ENCODE results near the gene BICD2.

BICD2 gene

DNA sequence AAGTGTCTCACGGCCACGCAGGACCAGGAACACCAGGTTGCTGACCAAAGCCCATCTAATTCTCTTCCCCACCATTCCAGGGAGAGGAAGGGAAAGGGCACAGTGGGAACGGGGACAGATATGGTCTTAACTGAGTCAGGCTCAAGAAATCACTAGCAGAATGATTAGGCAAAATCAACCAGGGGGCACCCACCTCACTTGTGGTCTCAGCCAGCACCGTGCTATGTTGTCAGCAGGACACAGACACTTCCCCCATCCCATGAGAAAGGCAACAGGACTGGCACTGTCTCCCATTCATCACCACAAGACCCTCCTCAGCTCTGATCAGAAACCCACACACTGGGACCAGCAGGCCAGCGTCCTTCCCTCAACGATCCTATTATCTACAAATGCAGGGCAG, 2.9 kb downstream of the BICD2 start:
- H3K27ac Mint-ChIP-seq: no peak overlapping the region
- no peaks in the 10 kb centered on the region for H3K36me3 Mint-ChIP-seq (ENCODE audit: low read depth)
- peaks cover 38% of the 10 kb centered on the region for H3K4me1 Mint-ChIP-seq
- H3K9me3 Mint-ChIP-seq: no peaks in the 10 kb centered on the region
- no peaks in the 10 kb centered on the region for H3K27me3 Mint-ChIP-seq (ENCODE audit: low read depth, poor library complexity)
- DNase-seq: no peak
- H3K4me3 Mint-ChIP-seq: peak overlapping the region; percentile 2
- TF ChIP-seq, protein P1, sequence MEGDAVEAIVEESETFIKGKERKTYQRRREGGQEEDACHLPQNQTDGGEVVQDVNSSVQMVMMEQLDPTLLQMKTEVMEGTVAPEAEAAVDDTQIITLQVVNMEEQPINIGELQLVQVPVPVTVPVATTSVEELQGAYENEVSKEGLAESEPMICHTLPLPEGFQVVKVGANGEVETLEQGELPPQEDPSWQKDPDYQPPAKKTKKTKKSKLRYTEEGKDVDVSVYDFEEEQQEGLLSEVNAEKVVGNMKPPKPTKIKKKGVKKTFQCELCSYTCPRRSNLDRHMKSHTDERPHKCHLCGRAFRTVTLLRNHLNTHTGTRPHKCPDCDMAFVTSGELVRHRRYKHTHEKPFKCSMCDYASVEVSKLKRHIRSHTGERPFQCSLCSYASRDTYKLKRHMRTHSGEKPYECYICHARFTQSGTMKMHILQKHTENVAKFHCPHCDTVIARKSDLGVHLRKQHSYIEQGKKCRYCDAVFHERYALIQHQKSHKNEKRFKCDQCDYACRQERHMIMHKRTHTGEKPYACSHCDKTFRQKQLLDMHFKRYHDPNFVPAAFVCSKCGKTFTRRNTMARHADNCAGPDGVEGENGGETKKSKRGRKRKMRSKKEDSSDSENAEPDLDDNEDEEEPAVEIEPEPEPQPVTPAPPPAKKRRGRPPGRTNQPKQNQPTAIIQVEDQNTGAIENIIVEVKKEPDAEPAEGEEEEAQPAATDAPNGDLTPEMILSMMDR (IDR thresholded peaks at IDR 0.05): no peak

DNA sequence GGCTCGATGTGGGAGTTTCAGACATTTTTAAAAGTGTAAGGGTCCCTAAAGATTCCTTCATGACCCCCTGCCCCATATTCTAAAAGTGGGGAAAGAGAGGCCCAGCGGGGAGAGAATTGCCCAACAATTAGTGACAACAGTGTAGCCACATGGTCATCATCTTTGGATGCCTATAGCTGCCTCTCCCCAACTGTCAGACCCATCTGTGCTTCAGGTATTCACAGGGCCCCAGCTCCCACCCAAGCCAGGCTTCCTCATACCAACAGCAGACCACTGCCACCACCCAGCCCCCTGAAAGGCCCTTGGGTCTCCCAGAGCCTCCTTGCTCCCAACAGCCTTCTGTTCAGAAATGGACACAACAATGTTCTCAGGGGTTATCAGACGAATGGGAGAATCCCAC, 4.1 kb downstream of the BICD2 start:
- H3K36me3 Mint-ChIP-seq (ENCODE audit: low read depth): peaks cover 6% of the 10 kb centered on the region
- no peak for DNase-seq
- TF ChIP-seq, protein P1 (IDR thresholded peaks at IDR 0.05): no peak
- no peak overlapping the region for H3K4me3 Mint-ChIP-seq
- H3K27ac Mint-ChIP-seq: no peak overlapping the region
- no peaks in the 10 kb centered on the region for H3K27me3 Mint-ChIP-seq (ENCODE audit: low read depth, poor library complexity)
- peaks cover 29% of the 10 kb centered on the region for H3K4me1 Mint-ChIP-seq
- peaks cover 6% of the 10 kb centered on the region for H3K9me3 Mint-ChIP-seq

DNA sequence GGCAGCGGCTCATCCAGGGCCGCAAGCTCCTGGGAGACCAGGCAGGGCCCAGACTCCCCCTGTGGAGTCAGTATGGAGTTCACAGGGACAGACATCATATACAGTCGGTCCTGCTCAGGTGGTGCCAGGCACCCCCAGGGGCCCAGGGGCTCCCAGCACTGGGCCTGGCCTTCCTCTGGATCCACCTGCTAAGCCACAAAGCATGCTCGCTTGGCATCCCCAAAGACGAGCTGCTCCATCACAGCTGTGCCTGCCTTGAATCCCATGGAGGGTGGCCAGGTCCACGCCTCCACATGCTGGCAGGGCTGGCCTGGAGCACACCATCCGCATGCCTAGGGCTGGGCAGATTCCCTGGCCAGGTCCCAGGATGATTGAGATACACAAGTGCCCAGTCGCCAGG, 4.6 kb downstream of the BICD2 start:
- TF ChIP-seq, protein P1 (IDR thresholded peaks at IDR 0.05): no peak
- Mint-ChIP-seq H3K4me3 (no peak overlapping the region), H3K36me3 (ENCODE audit: low read depth) (peaks cover 10% of the 10 kb centered on the region), H3K9me3 (peaks cover 10% of the 10 kb centered on the region), H3K4me1 (peaks cover 29% of the 10 kb centered on the region), H3K27me3 (ENCODE audit: low read depth, poor library complexity) (no peaks in the 10 kb centered on the region), H3K27ac (no peak overlapping the region)
- no peak for DNase-seq

DNA sequence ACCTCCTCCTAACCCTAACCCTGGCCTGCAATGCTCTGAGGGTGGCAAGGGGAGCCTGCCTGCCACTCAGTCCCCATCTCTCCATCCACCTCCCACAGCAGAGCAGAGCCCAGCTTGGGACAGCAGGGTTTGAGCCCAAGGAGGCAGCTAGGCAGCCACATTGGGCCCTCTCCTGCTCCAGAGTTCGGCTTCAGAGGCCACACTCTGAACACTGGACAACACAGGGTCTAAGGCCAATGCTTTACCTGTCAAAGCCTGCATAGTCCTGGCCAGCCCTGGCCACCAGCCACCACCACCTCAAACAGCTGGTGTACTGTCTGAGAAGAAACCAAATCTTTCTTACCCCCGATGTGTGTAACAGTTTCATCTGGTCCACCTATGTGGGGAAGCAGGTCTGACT, 5.2 kb downstream of the BICD2 start:
- no peak for DNase-seq
- no peaks in the 10 kb centered on the region for H3K27me3 Mint-ChIP-seq (ENCODE audit: low read depth, poor library complexity)
- peaks cover 16% of the 10 kb centered on the region for H3K36me3 Mint-ChIP-seq (ENCODE audit: low read depth)
- TF ChIP-seq, protein P1 (IDR thresholded peaks at IDR 0.05): no peak
- peaks cover 29% of the 10 kb centered on the region for H3K4me1 Mint-ChIP-seq
- no peak overlapping the region for H3K4me3 Mint-ChIP-seq
- H3K9me3 Mint-ChIP-seq: peaks cover 15% of the 10 kb centered on the region
- no peak overlapping the region for H3K27ac Mint-ChIP-seq

DNA sequence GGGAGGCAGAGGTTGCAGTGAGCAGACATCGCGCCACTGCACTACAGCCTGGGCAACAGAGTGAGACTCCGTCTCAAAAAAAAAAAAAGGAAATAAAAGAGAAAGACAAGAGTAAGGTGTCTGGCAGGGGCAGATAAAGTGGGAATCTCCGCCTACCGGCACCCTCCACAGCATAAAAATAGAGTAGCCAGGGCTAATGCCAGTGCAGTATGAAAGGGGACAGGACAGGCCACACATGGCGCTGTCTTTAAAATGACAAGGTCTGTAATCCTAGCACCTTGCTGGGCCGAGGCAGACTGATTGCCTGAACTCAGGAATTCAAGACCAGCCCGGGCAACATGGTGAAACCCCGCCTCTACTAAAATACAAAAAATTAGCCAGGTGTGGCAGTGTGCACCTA, 7.8 kb downstream of the BICD2 start:
- TF ChIP-seq, protein P1 (IDR thresholded peaks at IDR 0.05): no peak
- Mint-ChIP-seq H3K4me3 (no peak overlapping the region), H3K36me3 (ENCODE audit: low read depth) (peaks cover 40% of the 10 kb centered on the region), H3K27ac (no peak overlapping the region), H3K9me3 (peaks cover 38% of the 10 kb centered on the region), H3K4me1 (peaks cover 21% of the 10 kb centered on the region), H3K27me3 (ENCODE audit: low read depth, poor library complexity) (no peaks in the 10 kb centered on the region)
- DNase-seq: no peak

DNA sequence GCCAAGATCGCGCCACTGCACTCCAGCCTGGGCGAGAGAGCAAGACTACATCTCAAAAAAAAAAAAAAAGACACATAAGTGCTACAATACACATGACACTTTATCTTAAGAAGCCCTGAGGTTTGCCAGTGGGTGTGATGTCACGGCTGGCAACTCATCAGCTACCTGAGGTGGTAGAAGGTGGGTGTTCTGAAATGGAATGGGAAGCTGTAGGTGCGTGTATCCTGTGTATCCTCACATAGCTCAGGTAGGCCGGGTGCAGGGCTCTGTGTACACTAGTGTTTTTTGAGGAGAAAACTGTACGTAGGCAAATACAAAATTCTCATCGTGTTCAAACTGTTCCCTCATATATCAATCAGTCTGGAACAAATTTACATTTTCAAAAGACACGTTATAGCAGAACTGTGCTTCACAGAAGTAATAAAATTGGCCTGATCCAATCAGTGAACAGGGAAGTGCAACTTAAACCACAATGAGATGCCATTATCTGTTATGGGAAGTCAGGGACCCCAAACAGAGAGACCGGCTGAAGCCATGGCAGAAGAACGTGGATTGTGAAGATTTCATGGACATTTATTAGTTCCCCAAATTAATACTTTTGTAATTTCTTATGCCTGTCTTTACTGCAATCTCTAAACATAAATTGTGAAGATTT, 10.4 kb downstream of the BICD2 start:
- Mint-ChIP-seq H3K4me1 (peaks cover 22% of the 10 kb centered on the region), H3K27ac (no peak overlapping the region), H3K4me3 (no peak overlapping the region), H3K36me3 (ENCODE audit: low read depth) (peaks cover 52% of the 10 kb centered on the region), H3K27me3 (ENCODE audit: low read depth, poor library complexity) (no peaks in the 10 kb centered on the region), H3K9me3 (peaks cover 48% of the 10 kb centered on the region)
- no peak for DNase-seq
- TF ChIP-seq, protein P1 (IDR thresholded peaks at IDR 0.05): no peak

Measured in nephron progenitor cell (in vitro differentiated cells).